Right lobe of liver (tissue), 4 donors: Measurements from ENCODE around the gene CD200R1L.

Source experiments
- CTCF ChIP-seq, 4 donors: fragments of 200-600 bp in 3 of 4; fragments of 450-650 bp in 1 of 4; IDR thresholded peaks; one replicate each; pipeline versions ENCODE4 v1.5.1 to v1.8.0; 2016 to 2022; ENCODE audit warnings: antibody characterized with exemption in 4 of 4, mild to moderate bottlenecking in 2 of 4
- POLR2A ChIP-seq: fragments of 450-650 bp; IDR thresholded peaks from one replicate; pipeline ENCODE4 v1.6.1; 2017; ENCODE audit warnings: antibody characterized with exemption, mild to moderate bottlenecking
- donor health status: DM: no; HTN: no; CAD: no.
- donor health status: DM: no; HTN: no; CAD: no.
- donor health status: DM: no; HTN: yes; CAD: no.

DNA sequence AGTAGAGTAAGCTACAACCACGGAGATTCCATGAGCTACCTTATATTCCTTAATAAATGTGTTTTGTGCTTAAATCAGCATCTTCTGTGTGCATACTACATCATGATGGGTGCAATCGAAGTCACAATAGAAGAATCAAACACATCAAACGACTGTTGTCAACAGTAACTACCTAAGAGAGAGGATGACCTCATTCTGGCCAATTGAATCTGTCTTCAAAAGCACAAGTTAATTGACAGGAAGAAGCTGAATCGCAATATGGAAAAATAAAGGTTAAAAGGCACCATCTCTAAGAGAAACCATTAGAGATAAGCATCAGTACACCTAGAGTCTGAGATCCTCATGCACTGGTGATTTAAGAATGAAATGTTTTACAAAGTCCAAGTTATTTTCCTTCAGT lies 39.0 kb downstream of the CD200R1L start:
- TF ChIP-seq CTCF (IDR thresholded peaks at IDR 0.05), result no peak
- no peak for TF ChIP-seq POLR2A
